GM21737 (cell line): ENCODE measurements around the gene NDUFA6.
"Not testable (repeated sequence)": the region's sequence is repeated elsewhere in the genome, so short reads cannot be mapped to it uniquely, and the experiment has no call there.

ENCODE experiments used
- ATAC-seq: cut with Tn5 transposase; IDR thresholded peaks from one replicate; pipeline ENCODE4 v1.9.1; 2021; ENCODE audit warnings: mild to moderate bottlenecking, moderate library complexity; ENCODE audit not compliant: unreplicated experiment

NDUFA6 gene

GRCh38 chr22:42090596-42091454, at the start of gene NDUFA6:
Gene NDUFA6, minus strand, starts transcription at chr22:42090772. Its CDS starts 28 bp downstream, at chr22:42090744.
- peak; percentile 89 for ATAC-seq

- ATAC-seq = not testable (repeated sequence)
Observed at GRCh38 chr22:42140153-42140552, 49.6 kb upstream of the NDUFA6 start.

- ATAC-seq = not testable (repeated sequence)
Observed at GRCh38 chr22:42139508-42139907, 48.9 kb upstream of the NDUFA6 start.

GRCh38 chr22:42138972-42139371, 48.4 kb upstream of the NDUFA6 start:
- ATAC-seq = no peak

- ATAC-seq = no peak
Observed at GRCh38 chr22:42138122-42138770, 47.7 kb upstream of the NDUFA6 start.

GRCh38 chr22:42135688-42136087, 45.1 kb upstream of the NDUFA6 start:
- ATAC-seq = not testable (repeated sequence)

- no peak for ATAC-seq
Observed at GRCh38 chr22:42134100-42135020, 43.8 kb upstream of the NDUFA6 start.

- no peak for ATAC-seq
Observed at GRCh38 chr22:42132457-42132856, 41.9 kb upstream of the NDUFA6 start.

GRCh38 chr22:42131562-42131961, 41.0 kb upstream of the NDUFA6 start:
- no peak for ATAC-seq

- not testable (repeated sequence) for ATAC-seq
Observed at GRCh38 chr22:42130639-42131431, 40.3 kb upstream of the NDUFA6 start, which contains the start of gene CYP2D6. Gene CYP2D6, minus strand, starts transcription at chr22:42130810. Its CDS starts 19 bp downstream, at chr22:42130791.

- not testable (repeated sequence) for ATAC-seq
Observed at GRCh38 chr22:42130182-42130581, 39.6 kb upstream of the NDUFA6 start.

- ATAC-seq = not testable (repeated sequence)
Observed at GRCh38 chr22:42128776-42129694, 38.5 kb upstream of the NDUFA6 start.

- ATAC-seq = not testable (repeated sequence)
Observed at GRCh38 chr22:42128007-42128406, 37.4 kb upstream of the NDUFA6 start.

- ATAC-seq = no peak
Observed at GRCh38 chr22:42127606-42128005, 37.0 kb upstream of the NDUFA6 start.

GRCh38 chr22:42123529-42123928, 33.0 kb upstream of the NDUFA6 start:
- not testable (repeated sequence) for ATAC-seq

GRCh38 chr22:42120231-42121021, 29.9 kb upstream of the NDUFA6 start:
- ATAC-seq = not testable (repeated sequence)

- ATAC-seq = no peak
Observed at GRCh38 chr22:42116848-42117424, 26.4 kb upstream of the NDUFA6 start.

- ATAC-seq = not testable (repeated sequence)
Observed at GRCh38 chr22:42115420-42115830, 24.9 kb upstream of the NDUFA6 start.
